Smooth muscle cell (in vitro differentiated cells): Measurements from ENCODE around the gene TGFBR3. TPM values are rescaled to one million over a fixed set of nuclear protein-coding genes. Genes with fewer than 3 reads are reported as not detected.

Experiments
- DNase-seq: peaks from one replicate; lab custom pipeline; 2025; ENCODE audit not compliant: unreplicated experiment; lab: John Stamatoyannopoulos, UW
- H2AFZ ChIP-seq: fragments of 200-600 bp; sonication (generic); 2 replicates; pipeline ENCODE4 v1.6.0; 2016; ENCODE audit warnings: antibody characterized with exemption, low read depth, mild to moderate bottlenecking
- H3F3A ChIP-seq: fragments of 200-600 bp; sonication (generic); 2 replicates; pipeline ENCODE4 v1.6.0; 2017; ENCODE audit warnings: antibody characterized with exemption, low read depth
- H3K27ac ChIP-seq: fragments of 200-600 bp; sonication (generic); 2 replicates; pipeline ENCODE4 v1.5.1; 2016; ENCODE audit warnings: low read depth, mild to moderate bottlenecking
- H3K27me3 ChIP-seq: fragments of 200-600 bp; sonication (generic); 2 replicates; pipeline ENCODE4 v1.6.1; 2016; ENCODE audit warnings: low read depth, mild to moderate bottlenecking
- H3K36me3 ChIP-seq: fragments of 200-600 bp; sonication (generic); 2 replicates; pipeline ENCODE4 v1.5.1; 2016; ENCODE audit warnings: low read depth
- H3K4me1 ChIP-seq: fragments of 200-600 bp; sonication (generic); 2 replicates; pipeline ENCODE4 v1.5.1; 2016; ENCODE audit warnings: low read depth
- H3K4me2 ChIP-seq: fragments of 200-600 bp; sonication (generic); 2 replicates; pipeline ENCODE4 v1.6.0; 2016; ENCODE audit warnings: mild to moderate bottlenecking
- H3K4me3 ChIP-seq: fragments of 200-600 bp; sonication (generic); 2 replicates; pipeline ENCODE4 v1.5.1; 2016; ENCODE audit warnings: mild to moderate bottlenecking
- H3K79me2 ChIP-seq: fragments of 200-600 bp; sonication (generic); 2 replicates; pipeline ENCODE4 v1.6.0; 2016; ENCODE audit warnings: low read depth, mild to moderate bottlenecking
- H3K9ac ChIP-seq: fragments of 200-600 bp; sonication (generic); 2 replicates; pipeline ENCODE4 v1.6.0; 2016; ENCODE audit warnings: low read depth
- H3K9me3 ChIP-seq: fragments of 200-600 bp; sonication (generic); replicated peaks from 2 replicates; pipeline ENCODE4 v1.5.1; 2016; ENCODE audit warnings: low read depth
- H4K20me1 ChIP-seq: fragments of 200-600 bp; sonication (generic); 2 replicates; pipeline ENCODE4 v1.6.0; 2016; ENCODE audit warnings: low read depth
- CTCF ChIP-seq: fragments of 200-600 bp; sonication (generic); IDR thresholded peaks from 2 replicates; pipeline ENCODE4 v1.5.1; 2017; ENCODE audit warnings: borderline replicate concordance, mild to moderate bottlenecking, antibody characterized with exemption; ENCODE audit not compliant: insufficient read depth, poor library complexity, severe bottlenecking
- WGBS: methylation state at CpG from one replicate; pipeline ENCODE4 v1.1.7; 2016; ENCODE audit warnings: low lambda C conversion rate; 5-methylcytosine and 5-hydroxymethylcytosine counted together
- polyA plus RNA-seq: library from polyadenylated mRNA; unstranded; fragments of >200 nt; fragmentation: Nextera tagmentation; extraction: Ambion mirVana; gene quantifications from 2 replicates; pipeline ENCODE4 v1.2.1, GENCODE V29; 2016
- total RNA-seq: library from RNA; depleted of rRNA; stranded (reverse); fragments of >200 nt; gene quantifications from 2 replicates; pipeline ENCODE4 v1.2.3, GENCODE V29; 2014

The TGFBR3 gene
- total and polyA plus RNA-seq, 2 experiments from 2014 or later, result 68.3 to 112 TPM

- Histone ChIP-seq H3K79me2 (peaks cover 26% of the 10 kb centered on the region), H3K4me1 (peaks cover 11% of the 10 kb centered on the region)
- WGBS, result 82% methylated on average over 3 of the region's 3 CpGs
Measured at GRCh38 chr1:91799863-91800262, 86.1 kb downstream of the TGFBR3 start.

GRCh38 chr1:91799159-91799558, 86.8 kb downstream of the TGFBR3 start:
- Histone ChIP-seq H3K9ac (no peak overlapping the region), H3K9me3 (no peaks in the 10 kb centered on the region), H3K4me1 (peaks cover 8% of the 10 kb centered on the region), H3K4me3 (no peak overlapping the region), H2AFZ (no peak overlapping the region), H3K4me2 (peak overlapping the region; percentile 28), H3K27ac (peak overlapping the region; percentile 19), H3K36me3 (no peaks in the 10 kb centered on the region), H3K27me3 (no peaks in the 10 kb centered on the region), H3F3A (peaks cover 28% of the 10 kb centered on the region), H4K20me1 (peaks cover 20% of the 10 kb centered on the region), H3K79me2 (peaks cover 23% of the 10 kb centered on the region)
- no peak for TF ChIP-seq CTCF
- DNase-seq, result no peak
- 61% methylated on average over 5 of the region's 5 CpGs for WGBS

More at GRCh38 chr1:91799863-91800262, 86.1 kb downstream of the TGFBR3 start:
- Histone ChIP-seq H3K9ac (no peak overlapping the region), H3K27ac (no peak overlapping the region), H3K4me2 (peak overlapping the region; percentile 28), H2AFZ (no peak overlapping the region), H3K27me3 (no peaks in the 10 kb centered on the region), H3K9me3 (no peaks in the 10 kb centered on the region), H3K36me3 (no peaks in the 10 kb centered on the region), H3F3A (peaks cover 21% of the 10 kb centered on the region), H3K4me3 (no peak overlapping the region), H4K20me1 (peaks cover 23% of the 10 kb centered on the region)
- no peak for DNase-seq
- no peak for TF ChIP-seq CTCF

GRCh38 chr1:91798740-91799139, 87.2 kb downstream of the TGFBR3 start:
- WGBS, result 58% methylated on average over 2 of the region's 2 CpGs
- DNase-seq, result no peak
- Histone ChIP-seq H3K36me3 (no peaks in the 10 kb centered on the region), H3K9ac (no peak overlapping the region), H3K4me2 (peak overlapping the region; percentile 28), H3K4me1 (peaks cover 8% of the 10 kb centered on the region), H3K4me3 (no peak overlapping the region), H3K79me2 (peaks cover 21% of the 10 kb centered on the region), H3K9me3 (no peaks in the 10 kb centered on the region), H3F3A (peaks cover 30% of the 10 kb centered on the region), H2AFZ (no peak overlapping the region), H3K27me3 (no peaks in the 10 kb centered on the region), H3K27ac (peak overlapping the region; percentile 19), H4K20me1 (peaks cover 20% of the 10 kb centered on the region)
- TF ChIP-seq CTCF, result no peak

GRCh38 chr1:91798241-91798648, 87.7 kb downstream of the TGFBR3 start:
- H3K9me3 ChIP-seq, result no peaks in the 10 kb centered on the region
- H3K79me2 ChIP-seq, result peaks cover 20% of the 10 kb centered on the region
- H3K36me3 ChIP-seq, result no peaks in the 10 kb centered on the region
- H3K9ac ChIP-seq, result no peak overlapping the region
- H4K20me1 ChIP-seq, result peaks cover 19% of the 10 kb centered on the region
- H3K27ac ChIP-seq, result peak overlapping the region; percentile 19
- no peak overlapping the region for H2AFZ ChIP-seq
- peaks cover 9% of the 10 kb centered on the region for H3K4me1 ChIP-seq
- DNase-seq, result no peak
- no peaks in the 10 kb centered on the region for H3K27me3 ChIP-seq
- H3K4me2 ChIP-seq, result peak overlapping the region; percentile 28
- WGBS, result 50% methylated on average over 5 of the region's 5 CpGs
- peaks cover 30% of the 10 kb centered on the region for H3F3A ChIP-seq
- TF ChIP-seq CTCF, result no peak
- no peak overlapping the region for H3K4me3 ChIP-seq
